Large intestine (tissue), 3 donors: ENCODE measurements around the gene EEF2KMT. TPM values are rescaled to one million over a fixed set of nuclear protein-coding genes. Genes with fewer than 3 reads are reported as not detected.

ENCODE experiments used
- DNase-seq, 2 donors: peaks; one replicate each; pipeline versions ENCODE4 v3.0.0 to v3.0.0-alpha.2; 2013
- H3K27ac ChIP-seq: one replicate; pipeline ENCODE4 v1.5.1; 2013; ENCODE audit warnings: low read length
- H3K27me3 ChIP-seq: 2 replicates; pipeline ENCODE4 v1.6.1; 2013; ENCODE audit warnings: low read length; ENCODE audit not compliant: control insufficient read depth, insufficient read depth
- H3K36me3 ChIP-seq: 2 replicates; pipeline ENCODE4 v1.6.1; 2013; ENCODE audit warnings: low read length; ENCODE audit not compliant: control insufficient read depth, insufficient read depth
- H3K4me1 ChIP-seq: one replicate; pipeline ENCODE4 v1.6.1; 2013; ENCODE audit warnings: low read length; ENCODE audit not compliant: control insufficient read depth, insufficient read depth
- H3K4me3 ChIP-seq: one replicate; pipeline ENCODE4 v1.5.1; 2013; ENCODE audit warnings: low read length
- H3K9me3 ChIP-seq: one replicate; pipeline ENCODE4 v1.6.1; 2013; ENCODE audit warnings: mild to moderate bottlenecking, low read depth, low read length, moderate library complexity; ENCODE audit not compliant: control insufficient read depth
- WGBS: methylation state at CpG from one replicate; pipeline ENCODE4 v1.1.5; 2013; ENCODE audit warnings: low lambda C conversion rate; ENCODE audit not compliant: insufficient coverage; 5-methylcytosine and 5-hydroxymethylcytosine counted together
- polyA plus RNA-seq: library from polyadenylated mRNA; unstranded; fragments of 120-200 nt; gene quantifications from one replicate; pipeline ENCODE4 v1.2.1, GENCODE V29; 2013

The EEF2KMT gene
- polyA plus RNA-seq, 1 donor = 9.4 TPM

DNA sequence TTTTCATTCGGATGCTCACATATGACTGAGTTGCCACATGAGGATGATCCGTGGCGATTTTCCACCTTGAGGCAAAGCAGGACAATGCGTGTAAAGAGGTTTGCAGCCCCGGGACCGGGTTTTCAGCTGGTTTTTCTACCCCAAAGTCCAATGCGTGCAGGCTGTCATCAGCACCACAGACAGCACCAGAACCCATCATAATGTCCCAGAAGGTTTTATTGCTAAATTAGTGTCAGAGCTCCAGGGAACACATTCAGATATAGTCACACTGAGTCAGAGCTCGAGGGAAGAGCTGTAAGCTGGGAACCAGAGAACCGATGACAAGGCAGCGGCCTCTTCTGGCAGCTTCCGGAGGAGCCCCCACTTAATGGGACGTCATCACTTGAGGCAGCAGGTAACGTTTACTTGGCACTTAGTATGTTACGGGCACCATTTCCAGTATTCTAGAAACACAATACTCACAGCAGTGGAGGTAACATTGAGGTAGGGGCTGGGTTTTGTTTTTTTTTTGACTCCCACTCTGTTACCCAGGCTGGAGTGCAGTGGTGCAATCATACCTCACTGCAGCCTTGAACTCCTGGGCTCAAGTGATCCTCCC is 54.9 kb downstream of the EEF2KMT start:
- Histone ChIP-seq H3K4me3 (no peak overlapping the region), H3K27ac (no peak overlapping the region), H3K9me3 (no peaks in the 10 kb centered on the region), H3K27me3 (no peaks in the 10 kb centered on the region), H3K36me3 (no peaks in the 10 kb centered on the region), H3K4me1 (no peaks in the 10 kb centered on the region)
- no peak for DNase-seq
- no CpG with 5 or more reads among the region's 14 CpGs for WGBS

DNA sequence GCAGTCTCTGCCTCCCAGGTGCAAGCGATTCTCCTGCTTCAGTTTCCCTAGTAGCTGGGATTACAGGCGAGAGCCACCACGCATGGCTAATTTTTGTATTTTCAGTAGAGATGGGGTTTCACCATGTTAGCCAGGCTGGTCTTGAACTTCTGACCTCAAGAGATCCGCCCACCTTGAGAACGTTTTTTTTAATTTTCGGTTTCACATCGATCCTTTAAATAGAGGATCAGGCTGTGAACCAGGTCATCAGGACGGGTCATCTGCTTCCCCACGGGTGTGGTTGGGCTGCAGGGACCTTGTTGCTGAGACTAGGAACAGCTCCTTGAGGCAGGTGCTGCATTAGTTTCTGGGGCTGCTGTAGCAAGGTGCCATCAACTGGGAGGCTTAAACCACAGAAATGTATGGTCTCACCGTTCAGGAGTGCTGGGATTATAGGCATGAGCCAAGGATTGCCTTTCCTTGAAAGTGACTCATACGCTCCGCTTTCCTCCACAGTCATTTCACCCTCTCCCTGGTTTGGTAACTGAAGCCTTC is 55.9 kb downstream of the EEF2KMT start:
- WGBS = 53% methylated on average over 3 of the region's 12 CpGs
- Histone ChIP-seq H3K9me3 (no peaks in the 10 kb centered on the region), H3K27ac (no peak overlapping the region), H3K27me3 (no peaks in the 10 kb centered on the region), H3K4me3 (no peak overlapping the region), H3K4me1 (peaks cover 7% of the 10 kb centered on the region), H3K36me3 (no peaks in the 10 kb centered on the region)
- DNase-seq = no peak

DNA sequence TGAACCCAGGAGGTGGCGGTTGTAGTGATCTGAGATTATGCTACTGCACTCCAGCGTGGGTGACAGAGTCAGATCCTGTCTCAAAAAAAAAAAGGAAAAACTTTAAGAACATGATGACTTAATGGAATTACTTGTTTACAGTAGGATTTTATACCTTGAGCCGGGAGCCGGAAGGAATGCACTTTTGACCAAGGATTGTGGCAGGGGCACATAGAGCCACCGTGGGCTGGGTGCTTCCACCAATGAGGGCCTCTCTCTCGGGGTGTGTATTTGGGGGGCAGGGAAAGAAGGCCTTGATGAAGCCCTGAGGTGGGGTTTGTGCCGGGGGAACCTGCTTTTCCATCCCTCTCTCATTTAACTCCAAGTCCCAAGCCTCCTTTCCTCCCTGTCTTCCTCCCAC is 57.1 kb downstream of the EEF2KMT start:
- 60% methylated on average over 1 of the region's 7 CpGs for WGBS
- H3K27ac ChIP-seq = no peak overlapping the region
- H3K27me3 ChIP-seq = no peaks in the 10 kb centered on the region
- H3K9me3 ChIP-seq = no peaks in the 10 kb centered on the region
- no peaks in the 10 kb centered on the region for H3K36me3 ChIP-seq
- no peak overlapping the region for H3K4me3 ChIP-seq
- DNase-seq = peak in 1 of 2 donors; percentile 66
- H3K4me1 ChIP-seq = peaks cover 18% of the 10 kb centered on the region

DNA sequence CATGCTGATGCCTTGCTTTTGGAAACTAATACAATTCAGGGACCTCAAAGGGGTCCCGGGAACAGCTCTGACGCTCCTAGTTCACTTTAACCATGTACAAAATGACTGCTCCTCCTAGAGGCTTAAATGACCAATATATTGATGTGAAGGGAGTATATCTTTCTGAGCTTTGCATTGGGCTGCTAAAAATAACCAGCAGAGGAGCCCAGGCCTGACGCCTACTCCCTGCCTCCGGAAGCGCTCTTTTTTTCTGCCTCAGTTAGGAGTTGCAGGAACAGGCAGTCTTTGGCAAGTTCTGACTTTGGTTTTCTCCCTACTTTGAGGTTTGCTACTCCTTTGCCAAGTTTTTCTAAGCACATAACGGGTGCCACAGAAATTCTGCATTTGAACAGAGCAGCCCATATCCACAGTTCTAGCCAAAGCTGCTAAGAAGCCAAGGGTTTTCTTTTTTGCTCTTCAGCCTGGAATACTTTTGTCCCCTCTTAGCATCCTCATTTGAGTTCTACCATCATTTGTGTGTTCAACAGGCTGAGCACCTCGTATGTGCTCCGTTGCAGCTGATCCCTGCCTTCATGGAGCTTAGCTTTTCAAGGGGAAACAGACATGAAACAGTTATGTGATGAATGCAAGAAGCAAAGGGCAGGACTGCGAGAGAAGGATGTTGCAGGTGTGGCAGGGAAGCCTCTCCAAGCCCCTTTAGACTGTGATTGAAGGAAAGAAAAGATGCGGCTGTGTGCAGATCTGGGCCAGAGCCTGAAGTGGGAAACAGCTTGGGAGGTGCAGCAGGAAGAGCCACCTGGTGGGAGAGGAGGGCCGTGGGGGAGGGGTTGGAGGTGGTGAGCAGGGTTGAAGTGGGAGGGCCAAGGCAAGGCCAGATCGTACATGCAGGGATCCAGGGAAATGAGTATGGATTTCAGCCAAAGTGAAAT is 61.1 kb downstream of the EEF2KMT start:
- Histone ChIP-seq H3K9me3 (no peaks in the 10 kb centered on the region), H3K27me3 (no peaks in the 10 kb centered on the region), H3K4me3 (no peak overlapping the region), H3K36me3 (peaks cover 2% of the 10 kb centered on the region), H3K27ac (peak overlapping the region; percentile 50), H3K4me1 (peaks cover 34% of the 10 kb centered on the region)
- DNase-seq = peak in 1 of 2 donors; percentile 21
- WGBS = no CpG with 5 or more reads among the region's 12 CpGs

DNA sequence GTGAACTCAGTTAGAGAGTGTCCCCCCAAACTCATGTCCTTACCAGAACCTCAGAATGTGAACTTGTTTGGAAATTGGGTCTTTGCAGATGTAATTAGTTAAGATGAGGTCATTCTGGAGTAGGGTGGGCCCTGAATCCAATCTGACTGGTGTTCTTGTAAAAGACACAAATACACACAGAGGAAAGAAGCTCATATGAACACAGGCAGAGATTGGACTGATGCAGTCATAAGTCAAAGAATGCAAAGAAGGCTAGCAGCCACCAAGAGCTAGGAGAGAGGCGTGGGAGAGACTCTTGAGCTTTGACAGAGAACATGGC is 61.7 kb downstream of the EEF2KMT start:
- peaks cover 34% of the 10 kb centered on the region for H3K4me1 ChIP-seq

More for the DNA sequence above, 61.7 kb downstream of the EEF2KMT start:
- Histone ChIP-seq H3K4me3 (no peak overlapping the region), H3K27me3 (no peaks in the 10 kb centered on the region), H3K36me3 (peaks cover 2% of the 10 kb centered on the region), H3K9me3 (no peaks in the 10 kb centered on the region), H3K27ac (peak overlapping the region; percentile 50)
- peak in 1 of 2 donors; percentile 48 for DNase-seq
- no CpG with 5 or more reads among the region's 1 CpG for WGBS

Other genes starting within 250 kb of the EEF2KMT start
- 32.2 TPM for gene PPL, start 160.6 kb downstream of the EEF2KMT start, polyA plus RNA-seq
- 0.24 TPM for gene SEC14L5, start 139.5 kb downstream of the EEF2KMT start, polyA plus RNA-seq
- gene NAGPA, start 63.9 kb downstream of the EEF2KMT start, polyA plus RNA-seq = 19.3 TPM
- gene C16orf89, start 31.8 kb downstream of the EEF2KMT start, polyA plus RNA-seq = 3.1 TPM
- 25.6 TPM for gene ALG1, start 26.0 kb downstream of the EEF2KMT start, polyA plus RNA-seq